Measurements from ENCODE around the gene CMTM5. TPM values are rescaled to one million over a fixed set of nuclear protein-coding genes. Genes with fewer than 3 reads are reported as not detected.
"Not testable (repeated sequence)": the region's sequence is repeated elsewhere in the genome, so short reads cannot be mapped to it uniquely, and the experiment has no call there.

The CMTM5 gene
- total RNA-seq, 1 experiment from 2014 or later: 0.24 TPM

- Mint-ChIP-seq H3K9me3 (no peaks in the 10 kb centered on the region), H3K36me3 (no peaks in the 10 kb centered on the region), H3K27ac (no peak overlapping the region), H3K4me3 (no peak overlapping the region), H3K4me1 (0 out of 2 replicates have a peak, but pooled peaks cover 2% of the 10 kb centered on the region), H3K27me3 (ENCODE audit: low read depth) (peaks cover 21% of the 10 kb centered on the region)
- DNase-seq (ENCODE audit: low spot score) (no peak), ATAC-seq (no peak)
- CTCF ChIA-PET: interaction anchor here (1.2 kb wide), 1 partner anchor 20 kb away, joined by 3 read pairs; no protein-coding TSS in a partner anchor
- POLR2A ChIA-PET: no interaction called here
- no peak for TF ChIP-seq IRF2 (CRISPR knock-in tag; IDR thresholded peaks at IDR 0.05; ENCODE audit: borderline replicate concordance, low read depth)
- TF ChIP-seq, protein P1, sequence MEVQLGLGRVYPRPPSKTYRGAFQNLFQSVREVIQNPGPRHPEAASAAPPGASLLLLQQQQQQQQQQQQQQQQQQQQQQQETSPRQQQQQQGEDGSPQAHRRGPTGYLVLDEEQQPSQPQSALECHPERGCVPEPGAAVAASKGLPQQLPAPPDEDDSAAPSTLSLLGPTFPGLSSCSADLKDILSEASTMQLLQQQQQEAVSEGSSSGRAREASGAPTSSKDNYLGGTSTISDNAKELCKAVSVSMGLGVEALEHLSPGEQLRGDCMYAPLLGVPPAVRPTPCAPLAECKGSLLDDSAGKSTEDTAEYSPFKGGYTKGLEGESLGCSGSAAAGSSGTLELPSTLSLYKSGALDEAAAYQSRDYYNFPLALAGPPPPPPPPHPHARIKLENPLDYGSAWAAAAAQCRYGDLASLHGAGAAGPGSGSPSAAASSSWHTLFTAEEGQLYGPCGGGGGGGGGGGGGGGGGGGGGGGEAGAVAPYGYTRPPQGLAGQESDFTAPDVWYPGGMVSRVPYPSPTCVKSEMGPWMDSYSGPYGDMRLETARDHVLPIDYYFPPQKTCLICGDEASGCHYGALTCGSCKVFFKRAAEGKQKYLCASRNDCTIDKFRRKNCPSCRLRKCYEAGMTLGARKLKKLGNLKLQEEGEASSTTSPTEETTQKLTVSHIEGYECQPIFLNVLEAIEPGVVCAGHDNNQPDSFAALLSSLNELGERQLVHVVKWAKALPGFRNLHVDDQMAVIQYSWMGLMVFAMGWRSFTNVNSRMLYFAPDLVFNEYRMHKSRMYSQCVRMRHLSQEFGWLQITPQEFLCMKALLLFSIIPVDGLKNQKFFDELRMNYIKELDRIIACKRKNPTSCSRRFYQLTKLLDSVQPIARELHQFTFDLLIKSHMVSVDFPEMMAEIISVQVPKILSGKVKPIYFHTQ (CRISPR knock-in tag; IDR thresholded peaks at IDR 0.05): no peak
- TF ChIP-seq, protein P2, sequence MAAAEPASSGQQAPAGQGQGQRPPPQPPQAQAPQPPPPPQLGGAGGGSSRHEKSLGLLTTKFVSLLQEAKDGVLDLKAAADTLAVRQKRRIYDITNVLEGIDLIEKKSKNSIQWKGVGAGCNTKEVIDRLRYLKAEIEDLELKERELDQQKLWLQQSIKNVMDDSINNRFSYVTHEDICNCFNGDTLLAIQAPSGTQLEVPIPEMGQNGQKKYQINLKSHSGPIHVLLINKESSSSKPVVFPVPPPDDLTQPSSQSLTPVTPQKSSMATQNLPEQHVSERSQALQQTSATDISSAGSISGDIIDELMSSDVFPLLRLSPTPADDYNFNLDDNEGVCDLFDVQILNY (CRISPR knock-in tag; IDR thresholded peaks at IDR 0.05): no peak
- no peak for TF ChIP-seq CBFB (CRISPR knock-in tag; IDR thresholded peaks at IDR 0.05; ENCODE audit: low read depth)
- TF ChIP-seq, protein P3, sequence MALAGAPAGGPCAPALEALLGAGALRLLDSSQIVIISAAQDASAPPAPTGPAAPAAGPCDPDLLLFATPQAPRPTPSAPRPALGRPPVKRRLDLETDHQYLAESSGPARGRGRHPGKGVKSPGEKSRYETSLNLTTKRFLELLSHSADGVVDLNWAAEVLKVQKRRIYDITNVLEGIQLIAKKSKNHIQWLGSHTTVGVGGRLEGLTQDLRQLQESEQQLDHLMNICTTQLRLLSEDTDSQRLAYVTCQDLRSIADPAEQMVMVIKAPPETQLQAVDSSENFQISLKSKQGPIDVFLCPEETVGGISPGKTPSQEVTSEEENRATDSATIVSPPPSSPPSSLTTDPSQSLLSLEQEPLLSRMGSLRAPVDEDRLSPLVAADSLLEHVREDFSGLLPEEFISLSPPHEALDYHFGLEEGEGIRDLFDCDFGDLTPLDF (CRISPR knock-in tag; IDR thresholded peaks at IDR 0.05): no peak
- TF ChIP-seq, protein P4, sequence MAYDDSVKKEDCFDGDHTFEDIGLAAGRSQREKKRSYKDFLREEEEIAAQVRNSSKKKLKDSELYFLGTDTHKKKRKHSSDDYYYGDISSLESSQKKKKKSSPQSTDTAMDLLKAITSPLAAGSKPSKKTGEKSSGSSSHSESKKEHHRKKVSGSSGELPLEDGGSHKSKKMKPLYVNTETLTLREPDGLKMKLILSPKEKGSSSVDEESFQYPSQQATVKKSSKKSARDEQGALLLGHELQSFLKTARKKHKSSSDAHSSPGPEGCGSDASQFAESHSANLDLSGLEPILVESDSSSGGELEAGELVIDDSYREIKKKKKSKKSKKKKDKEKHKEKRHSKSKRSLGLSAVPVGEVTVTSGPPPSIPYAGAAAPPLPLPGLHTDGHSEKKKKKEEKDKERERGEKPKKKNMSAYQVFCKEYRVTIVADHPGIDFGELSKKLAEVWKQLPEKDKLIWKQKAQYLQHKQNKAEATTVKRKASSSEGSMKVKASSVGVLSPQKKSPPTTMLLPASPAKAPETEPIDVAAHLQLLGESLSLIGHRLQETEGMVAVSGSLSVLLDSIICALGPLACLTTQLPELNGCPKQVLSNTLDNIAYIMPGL (CRISPR knock-in tag; IDR thresholded peaks at IDR 0.05): no peak
- TF ChIP-seq FOXP1 (CRISPR knock-in tag; IDR thresholded peaks at IDR 0.05; ENCODE audit: borderline replicate concordance): no peak
- TF ChIP-seq GRHL2 (CRISPR knock-in tag; IDR thresholded peaks at IDR 0.05; ENCODE audit: insufficient replicate concordance, severe bottlenecking): no peak
- TF ChIP-seq, protein P5, sequence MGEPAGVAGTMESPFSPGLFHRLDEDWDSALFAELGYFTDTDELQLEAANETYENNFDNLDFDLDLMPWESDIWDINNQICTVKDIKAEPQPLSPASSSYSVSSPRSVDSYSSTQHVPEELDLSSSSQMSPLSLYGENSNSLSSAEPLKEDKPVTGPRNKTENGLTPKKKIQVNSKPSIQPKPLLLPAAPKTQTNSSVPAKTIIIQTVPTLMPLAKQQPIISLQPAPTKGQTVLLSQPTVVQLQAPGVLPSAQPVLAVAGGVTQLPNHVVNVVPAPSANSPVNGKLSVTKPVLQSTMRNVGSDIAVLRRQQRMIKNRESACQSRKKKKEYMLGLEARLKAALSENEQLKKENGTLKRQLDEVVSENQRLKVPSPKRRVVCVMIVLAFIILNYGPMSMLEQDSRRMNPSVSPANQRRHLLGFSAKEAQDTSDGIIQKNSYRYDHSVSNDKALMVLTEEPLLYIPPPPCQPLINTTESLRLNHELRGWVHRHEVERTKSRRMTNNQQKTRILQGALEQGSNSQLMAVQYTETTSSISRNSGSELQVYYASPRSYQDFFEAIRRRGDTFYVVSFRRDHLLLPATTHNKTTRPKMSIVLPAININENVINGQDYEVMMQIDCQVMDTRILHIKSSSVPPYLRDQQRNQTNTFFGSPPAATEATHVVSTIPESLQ (CRISPR knock-in tag; IDR thresholded peaks at IDR 0.05): no peak
- no peak for TF ChIP-seq ARID4B (CRISPR knock-in tag; IDR thresholded peaks at IDR 0.05; ENCODE audit: borderline replicate concordance)
- no peak for TF ChIP-seq ZNF317 (CRISPR knock-in tag; IDR thresholded peaks at IDR 0.05; ENCODE audit: borderline replicate concordance, low read depth)
- TF ChIP-seq, protein P6, sequence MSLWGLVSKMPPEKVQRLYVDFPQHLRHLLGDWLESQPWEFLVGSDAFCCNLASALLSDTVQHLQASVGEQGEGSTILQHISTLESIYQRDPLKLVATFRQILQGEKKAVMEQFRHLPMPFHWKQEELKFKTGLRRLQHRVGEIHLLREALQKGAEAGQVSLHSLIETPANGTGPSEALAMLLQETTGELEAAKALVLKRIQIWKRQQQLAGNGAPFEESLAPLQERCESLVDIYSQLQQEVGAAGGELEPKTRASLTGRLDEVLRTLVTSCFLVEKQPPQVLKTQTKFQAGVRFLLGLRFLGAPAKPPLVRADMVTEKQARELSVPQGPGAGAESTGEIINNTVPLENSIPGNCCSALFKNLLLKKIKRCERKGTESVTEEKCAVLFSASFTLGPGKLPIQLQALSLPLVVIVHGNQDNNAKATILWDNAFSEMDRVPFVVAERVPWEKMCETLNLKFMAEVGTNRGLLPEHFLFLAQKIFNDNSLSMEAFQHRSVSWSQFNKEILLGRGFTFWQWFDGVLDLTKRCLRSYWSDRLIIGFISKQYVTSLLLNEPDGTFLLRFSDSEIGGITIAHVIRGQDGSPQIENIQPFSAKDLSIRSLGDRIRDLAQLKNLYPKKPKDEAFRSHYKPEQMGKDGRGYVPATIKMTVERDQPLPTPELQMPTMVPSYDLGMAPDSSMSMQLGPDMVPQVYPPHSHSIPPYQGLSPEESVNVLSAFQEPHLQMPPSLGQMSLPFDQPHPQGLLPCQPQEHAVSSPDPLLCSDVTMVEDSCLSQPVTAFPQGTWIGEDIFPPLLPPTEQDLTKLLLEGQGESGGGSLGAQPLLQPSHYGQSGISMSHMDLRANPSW (CRISPR knock-in tag; conservative IDR thresholded peaks at IDR 0.05; ENCODE audit: low read depth): no peak
Measured at GRCh38 chr14:23399591-23399990, 22.7 kb downstream of the CMTM5 start.

GRCh38 chr14:23400496-23401149, 23.8 kb downstream of the CMTM5 start:
- H3K36me3 Mint-ChIP-seq; POLR2A ChIA-PET; H3K4me3 Mint-ChIP-seq; ATAC-seq; DNase-seq (ENCODE audit: low spot score); H3K4me1 Mint-ChIP-seq; H3K27ac Mint-ChIP-seq; H3K9me3 Mint-ChIP-seq: not testable (repeated sequence)
- CTCF ChIA-PET: interaction anchor here (0.6 kb wide), 1 partner anchor 13 kb away, joined by 3 read pairs; no protein-coding TSS in a partner anchor
- H3K27me3 Mint-ChIP-seq (ENCODE audit: low read depth): peaks cover 26% of the 10 kb centered on the region

All from WTC11 (cell line).